ENCODE results near the gene SYNRG.

GRCh38 chr17:37530420-37530819 is 78.8 kb downstream of the SYNRG start:
- TF ChIP-seq, protein P1, sequence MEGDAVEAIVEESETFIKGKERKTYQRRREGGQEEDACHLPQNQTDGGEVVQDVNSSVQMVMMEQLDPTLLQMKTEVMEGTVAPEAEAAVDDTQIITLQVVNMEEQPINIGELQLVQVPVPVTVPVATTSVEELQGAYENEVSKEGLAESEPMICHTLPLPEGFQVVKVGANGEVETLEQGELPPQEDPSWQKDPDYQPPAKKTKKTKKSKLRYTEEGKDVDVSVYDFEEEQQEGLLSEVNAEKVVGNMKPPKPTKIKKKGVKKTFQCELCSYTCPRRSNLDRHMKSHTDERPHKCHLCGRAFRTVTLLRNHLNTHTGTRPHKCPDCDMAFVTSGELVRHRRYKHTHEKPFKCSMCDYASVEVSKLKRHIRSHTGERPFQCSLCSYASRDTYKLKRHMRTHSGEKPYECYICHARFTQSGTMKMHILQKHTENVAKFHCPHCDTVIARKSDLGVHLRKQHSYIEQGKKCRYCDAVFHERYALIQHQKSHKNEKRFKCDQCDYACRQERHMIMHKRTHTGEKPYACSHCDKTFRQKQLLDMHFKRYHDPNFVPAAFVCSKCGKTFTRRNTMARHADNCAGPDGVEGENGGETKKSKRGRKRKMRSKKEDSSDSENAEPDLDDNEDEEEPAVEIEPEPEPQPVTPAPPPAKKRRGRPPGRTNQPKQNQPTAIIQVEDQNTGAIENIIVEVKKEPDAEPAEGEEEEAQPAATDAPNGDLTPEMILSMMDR (IDR thresholded peaks at IDR 0.05; ENCODE audit: low read depth, low read length) = no peak
- TF ChIP-seq MYC (IDR thresholded peaks at IDR 0.05; ENCODE audit: low read depth, low read length) = no peak
- TF ChIP-seq POLR2A (IDR thresholded peaks at IDR 0.05; ENCODE audit: extremely low read depth, insufficient read length) = no peak

All from NB4 (cell line).